Measurements from ENCODE around the gene RPS6KA4. TPM values are rescaled to one million over a fixed set of nuclear protein-coding genes. Genes with fewer than 3 reads are reported as not detected.

Gene RPS6KA4
- total RNA-seq, 1 donor from 2014 or later: 42.4 TPM

- Histone ChIP-seq H3K27ac (no peak overlapping the region), H3K4me3 (no peak overlapping the region), H3K4me1 (peaks cover 13% of the 10 kb centered on the region), H3K9me3 (no peaks in the 10 kb centered on the region), H3K36me3 (no peaks in the 10 kb centered on the region), H3K27me3 (no peaks in the 10 kb centered on the region)
- TF ChIP-seq, protein P1, sequence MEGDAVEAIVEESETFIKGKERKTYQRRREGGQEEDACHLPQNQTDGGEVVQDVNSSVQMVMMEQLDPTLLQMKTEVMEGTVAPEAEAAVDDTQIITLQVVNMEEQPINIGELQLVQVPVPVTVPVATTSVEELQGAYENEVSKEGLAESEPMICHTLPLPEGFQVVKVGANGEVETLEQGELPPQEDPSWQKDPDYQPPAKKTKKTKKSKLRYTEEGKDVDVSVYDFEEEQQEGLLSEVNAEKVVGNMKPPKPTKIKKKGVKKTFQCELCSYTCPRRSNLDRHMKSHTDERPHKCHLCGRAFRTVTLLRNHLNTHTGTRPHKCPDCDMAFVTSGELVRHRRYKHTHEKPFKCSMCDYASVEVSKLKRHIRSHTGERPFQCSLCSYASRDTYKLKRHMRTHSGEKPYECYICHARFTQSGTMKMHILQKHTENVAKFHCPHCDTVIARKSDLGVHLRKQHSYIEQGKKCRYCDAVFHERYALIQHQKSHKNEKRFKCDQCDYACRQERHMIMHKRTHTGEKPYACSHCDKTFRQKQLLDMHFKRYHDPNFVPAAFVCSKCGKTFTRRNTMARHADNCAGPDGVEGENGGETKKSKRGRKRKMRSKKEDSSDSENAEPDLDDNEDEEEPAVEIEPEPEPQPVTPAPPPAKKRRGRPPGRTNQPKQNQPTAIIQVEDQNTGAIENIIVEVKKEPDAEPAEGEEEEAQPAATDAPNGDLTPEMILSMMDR (IDR thresholded peaks at IDR 0.05): no peak
- intact Hi-C loops (cut with DNase I): no loop called here
- no peak for ATAC-seq
- no peak for DNase-seq
These were observed 25.4 kb upstream of the RPS6KA4 start for GRCh38 chr11:64333556-64333955.

- Histone ChIP-seq H3K27ac (no peak overlapping the region), H3K36me3 (no peaks in the 10 kb centered on the region), H3K27me3 (no peaks in the 10 kb centered on the region), H3K4me1 (peaks cover 10% of the 10 kb centered on the region), H3K4me3 (no peak overlapping the region), H3K9me3 (no peaks in the 10 kb centered on the region)
- DNase-seq: peak; percentile 85
- intact Hi-C loops (cut with DNase I): no loop called here
- ATAC-seq: peak; percentile 86
- TF ChIP-seq, protein P1 (IDR thresholded peaks at IDR 0.05): no peak
These were observed 23.9 kb upstream of the RPS6KA4 start for GRCh38 chr11:64334764-64335735.

DNA sequence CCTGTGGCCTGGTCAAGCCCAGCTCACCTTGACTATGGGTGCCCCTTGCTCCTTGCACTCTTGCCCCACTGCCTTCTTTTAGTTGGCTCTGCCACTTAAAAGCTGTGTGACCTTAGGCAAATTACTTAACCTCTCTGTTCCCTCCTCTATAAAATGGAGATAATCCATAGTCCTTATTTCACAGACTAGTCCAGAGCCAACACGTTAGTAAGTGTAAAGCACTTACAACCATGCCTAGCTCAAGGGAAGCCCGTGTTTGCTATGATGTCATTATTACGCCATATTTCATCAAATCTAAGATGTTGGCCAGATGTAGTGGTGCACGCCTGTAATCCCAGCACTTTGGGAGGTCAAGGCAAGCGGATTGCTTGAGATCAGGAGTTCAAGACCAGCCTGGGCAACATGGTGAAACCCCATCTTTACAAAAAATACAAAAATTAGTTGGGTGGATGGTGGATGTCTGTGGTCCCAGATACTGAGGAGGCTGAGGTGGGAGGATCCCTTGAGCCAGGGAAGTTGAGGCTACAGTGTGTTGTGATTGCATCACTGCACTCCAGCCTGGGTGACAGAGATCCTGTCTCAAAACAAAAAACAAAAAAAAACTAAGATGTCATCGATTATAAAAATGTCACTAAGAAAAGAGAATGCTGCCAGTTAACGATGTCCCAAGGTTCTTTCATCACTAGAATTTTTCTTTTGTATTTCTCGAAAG is 21.3 kb upstream of the RPS6KA4 start:
- ATAC-seq: no peak
- intact Hi-C loops (cut with DNase I): no loop called here
- Histone ChIP-seq H3K9me3 (no peaks in the 10 kb centered on the region), H3K27me3 (no peaks in the 10 kb centered on the region), H3K36me3 (no peaks in the 10 kb centered on the region), H3K27ac (no peak overlapping the region), H3K4me3 (no peak overlapping the region), H3K4me1 (peaks cover 14% of the 10 kb centered on the region)
- TF ChIP-seq, protein P1 (IDR thresholded peaks at IDR 0.05): no peak
- no peak for DNase-seq

GRCh38 chr11:64338716-64339115 is 20.2 kb upstream of the RPS6KA4 start:
- no peak for ATAC-seq
- Histone ChIP-seq H3K4me3 (no peak overlapping the region), H3K9me3 (no peaks in the 10 kb centered on the region), H3K36me3 (no peaks in the 10 kb centered on the region), H3K27me3 (no peaks in the 10 kb centered on the region), H3K27ac (no peak overlapping the region), H3K4me1 (peaks cover 14% of the 10 kb centered on the region)
- intact Hi-C loops (cut with DNase I): no loop called here
- DNase-seq: no peak
- TF ChIP-seq, protein P1 (IDR thresholded peaks at IDR 0.05): no peak

DNA sequence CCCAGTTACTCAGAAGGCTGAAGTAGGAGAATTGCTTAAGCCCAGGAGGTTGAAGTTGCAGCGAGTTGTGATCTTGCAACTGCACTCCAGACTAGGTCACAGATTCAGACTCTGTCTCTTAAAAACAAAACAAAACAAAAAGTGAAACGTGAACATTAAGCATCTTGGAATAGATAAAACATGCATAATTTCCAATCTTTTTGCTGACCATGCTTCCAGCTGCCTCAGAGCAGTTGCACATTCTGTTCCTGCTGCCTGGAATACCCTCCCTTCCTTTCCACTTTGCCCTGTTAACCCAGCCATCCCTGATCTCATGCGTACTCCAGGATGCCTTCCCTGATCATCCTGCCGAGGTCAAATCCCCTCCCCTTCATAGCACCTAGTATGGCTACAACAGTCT is 19.7 kb upstream of the RPS6KA4 start:
- no peaks in the 10 kb centered on the region for H3K36me3 ChIP-seq
- intact Hi-C loops (cut with DNase I): no loop called here
- no peak for ATAC-seq
- TF ChIP-seq, protein P1 (IDR thresholded peaks at IDR 0.05): no peak
- no peak for DNase-seq
- peaks cover 14% of the 10 kb centered on the region for H3K4me1 ChIP-seq
- H3K4me3 ChIP-seq: no peak overlapping the region
- H3K9me3 ChIP-seq: no peaks in the 10 kb centered on the region
- H3K27me3 ChIP-seq: no peaks in the 10 kb centered on the region
- H3K27ac ChIP-seq: peak overlapping the region; percentile 58
